GM21515 (cell line): ENCODE results near the gene CHKA.

ENCODE experiments used
- ATAC-seq: cut with Tn5 transposase; IDR thresholded peaks from one replicate; pipeline ENCODE4 v1.9.1; 2021; ENCODE audit not compliant: unreplicated experiment

CHKA gene

GRCh38 chr11:68121067-68121899, at the start of gene CHKA:
CHKA (minus strand) TSS chr11:68121388; CDS start chr11:68121177, 211 bp downstream.
- peak; percentile 79 for ATAC-seq

GRCh38 chr11:68169442-68169841, 48.3 kb upstream of the CHKA start:
- ATAC-seq: no peak

- ATAC-seq: no peak
Observed at GRCh38 chr11:68168694-68169093, 47.5 kb upstream of the CHKA start.

- no peak for ATAC-seq
Observed at GRCh38 chr11:68167474-68167873, 46.3 kb upstream of the CHKA start.

- no peak for ATAC-seq
Observed at GRCh38 chr11:68166969-68167368, 45.8 kb upstream of the CHKA start.

GRCh38 chr11:68165601-68166000, 44.4 kb upstream of the CHKA start:
- no peak for ATAC-seq

- ATAC-seq: no peak
Observed at GRCh38 chr11:68164437-68164836, 43.2 kb upstream of the CHKA start.

GRCh38 chr11:68163691-68164090, 42.5 kb upstream of the CHKA start:
- no peak for ATAC-seq

- no peak for ATAC-seq
Observed at GRCh38 chr11:68160100-68160695, 39.0 kb upstream of the CHKA start.

- ATAC-seq: no peak
Observed at GRCh38 chr11:68159665-68160064, 38.5 kb upstream of the CHKA start.

- no peak for ATAC-seq
Observed at GRCh38 chr11:68159161-68159560, 38.0 kb upstream of the CHKA start.

- no peak for ATAC-seq
Observed at GRCh38 chr11:68158580-68158979, 37.4 kb upstream of the CHKA start.

GRCh38 chr11:68153742-68154141, 32.6 kb upstream of the CHKA start:
- ATAC-seq: no peak

- no peak for ATAC-seq
Observed at GRCh38 chr11:68150037-68150436, 28.8 kb upstream of the CHKA start.

GRCh38 chr11:68149417-68149816, 28.2 kb upstream of the CHKA start:
- ATAC-seq: no peak

GRCh38 chr11:68148879-68149278, 27.7 kb upstream of the CHKA start:
- ATAC-seq: no peak

- no peak for ATAC-seq
Observed at GRCh38 chr11:68148071-68148805, 27.1 kb upstream of the CHKA start.

- ATAC-seq: no peak
Observed at GRCh38 chr11:68146704-68147474, 25.7 kb upstream of the CHKA start.

- ATAC-seq: no peak
Observed at GRCh38 chr11:68146010-68146540, 24.9 kb upstream of the CHKA start.

GRCh38 chr11:68145120-68145866, 24.1 kb upstream of the CHKA start:
- no peak for ATAC-seq
